HS-5 (cell line): ENCODE measurements around the gene ALDH7A1.
A peak's percentile ranks its signal among the peaks of the same experiment; 100 is the strongest.
"Not testable (repeated sequence)": the region's sequence is repeated elsewhere in the genome, so short reads cannot be mapped to it uniquely, and the experiment has no call there.

ENCODE experiments used
- DNase-seq: peaks from one replicate; pipeline ENCODE4 v3.0.0-alpha.2; 2012; ENCODE audit warnings: low read depth

The ALDH7A1 gene

DNA sequence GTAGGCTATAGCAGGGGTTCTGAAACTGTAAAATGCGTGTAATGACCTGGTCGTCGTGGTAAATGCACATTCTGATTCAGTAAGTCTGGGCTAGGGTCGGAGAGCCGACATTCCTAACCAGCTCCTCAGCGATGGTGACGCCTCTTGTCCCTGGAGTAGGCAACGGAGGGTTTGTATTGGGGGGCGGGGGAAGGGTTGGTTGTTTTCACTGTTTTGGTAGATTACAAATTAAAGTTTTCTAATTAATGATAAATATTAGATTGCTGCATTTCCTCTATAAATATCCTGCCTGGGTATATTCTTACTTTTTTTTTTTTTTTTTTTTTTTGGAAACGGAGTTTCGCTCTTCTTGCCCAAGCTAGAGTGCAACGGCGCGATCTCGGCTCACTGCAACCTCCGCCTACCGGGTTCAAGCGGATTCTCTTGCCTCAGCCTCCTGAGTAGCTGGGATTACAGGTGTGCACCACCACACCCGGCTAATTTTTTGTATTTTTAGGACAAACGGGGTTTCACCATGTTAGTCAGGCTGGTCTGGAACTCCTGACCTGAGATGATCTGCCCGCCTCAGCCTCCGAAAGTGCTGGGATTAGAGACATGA, 566 bp upstream of the ALDH7A1 start:
- no peak for DNase-seq

DNA sequence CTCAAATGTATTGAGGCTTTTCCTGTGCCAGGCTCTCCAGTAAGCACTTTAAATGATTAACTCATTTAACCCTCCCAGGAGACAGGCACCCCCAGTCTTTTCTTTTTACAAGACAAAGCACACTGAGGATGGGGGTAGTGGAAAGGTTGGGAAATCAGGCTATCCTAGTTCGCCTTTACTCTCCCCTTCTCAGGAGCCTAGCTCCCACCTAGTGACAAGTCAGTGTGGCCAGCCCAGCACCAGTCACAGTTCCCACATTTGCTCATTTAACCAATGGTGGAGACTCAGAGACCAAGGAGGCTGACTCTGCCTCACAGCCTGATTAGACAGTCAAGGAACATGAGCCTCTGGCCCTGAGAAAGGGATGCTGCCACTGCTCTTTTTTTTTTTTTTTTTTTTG, 3.5 kb downstream of the ALDH7A1 start:
- DNase-seq = no peak

DNA sequence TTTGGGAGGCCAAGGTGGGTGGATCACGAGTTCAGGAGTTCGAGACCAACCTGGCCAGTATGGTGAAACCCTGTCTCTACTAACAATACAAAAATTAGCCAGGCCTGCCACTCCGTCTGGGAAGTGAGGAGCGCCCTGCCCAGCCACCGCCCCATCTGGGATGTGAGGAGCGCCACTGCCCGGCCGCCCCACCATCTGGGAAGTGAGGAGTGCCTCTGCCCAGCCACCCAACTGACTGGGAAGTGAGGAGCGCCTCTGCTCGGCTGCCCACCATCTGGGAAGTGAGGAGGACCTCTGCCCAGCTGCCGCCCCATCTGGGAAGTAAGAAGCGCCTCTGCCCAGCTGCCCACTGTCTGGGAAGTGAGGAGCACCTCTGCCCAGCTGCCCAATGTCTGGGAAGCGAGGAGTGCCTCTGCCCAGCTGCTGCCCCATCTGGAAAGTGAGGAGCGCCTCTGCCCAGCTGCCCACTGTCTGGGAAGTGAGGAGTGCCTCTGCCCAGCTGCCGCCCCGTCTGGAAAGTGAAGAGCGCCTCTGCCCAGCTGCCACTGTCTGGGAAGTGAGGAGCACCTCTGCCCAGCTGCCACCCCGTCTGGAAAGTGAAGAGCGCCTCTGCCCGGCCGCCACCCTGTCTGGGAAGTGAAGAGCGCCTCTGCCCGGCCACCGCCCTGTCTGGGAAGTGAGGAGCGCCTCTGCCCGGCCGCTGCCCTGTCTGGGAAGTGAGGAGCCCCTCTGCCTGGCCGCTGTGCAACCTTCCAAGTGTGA, 5.3 kb downstream of the ALDH7A1 start:
- no peak for DNase-seq

DNA sequence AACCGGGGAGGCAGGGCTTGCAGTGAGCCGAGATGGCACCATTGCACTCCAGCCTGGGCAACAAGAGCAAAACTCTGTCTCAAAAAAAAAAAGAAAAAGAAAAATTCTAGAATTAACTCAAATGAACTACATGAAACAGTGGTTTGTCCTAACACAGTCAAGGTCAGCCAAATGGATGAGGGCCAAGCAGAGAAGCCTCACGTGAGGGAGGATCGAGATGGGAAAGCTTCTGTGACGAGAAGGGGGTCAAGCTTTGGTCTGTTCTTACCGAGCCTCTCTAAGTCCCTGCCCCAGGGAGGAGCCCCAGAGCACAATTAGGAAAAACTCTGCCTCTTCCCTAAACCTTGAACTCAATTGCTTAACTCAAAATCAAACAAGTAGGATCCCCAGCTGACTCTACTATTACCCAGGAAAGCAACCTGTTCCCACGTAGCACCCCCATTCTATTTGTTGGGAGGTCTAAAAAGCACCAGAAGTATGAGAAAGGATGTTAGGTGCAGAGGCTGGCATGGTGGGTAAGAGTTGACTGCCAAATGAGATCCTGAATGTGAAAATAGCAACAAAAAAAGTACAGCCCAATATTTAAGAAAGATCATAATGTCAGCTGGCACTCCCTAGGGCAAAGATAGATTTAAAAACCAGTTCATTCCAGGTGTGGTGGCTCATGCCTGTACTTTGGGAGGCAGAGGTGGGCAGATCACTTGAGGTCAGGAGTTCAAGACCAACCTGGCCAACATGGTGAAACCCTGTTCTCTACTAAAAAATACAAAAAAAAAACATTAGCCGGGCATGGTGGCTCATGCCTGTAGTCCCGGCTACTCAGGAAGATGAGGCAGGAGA, 7.2 kb downstream of the ALDH7A1 start:
- no peak for DNase-seq

DNA sequence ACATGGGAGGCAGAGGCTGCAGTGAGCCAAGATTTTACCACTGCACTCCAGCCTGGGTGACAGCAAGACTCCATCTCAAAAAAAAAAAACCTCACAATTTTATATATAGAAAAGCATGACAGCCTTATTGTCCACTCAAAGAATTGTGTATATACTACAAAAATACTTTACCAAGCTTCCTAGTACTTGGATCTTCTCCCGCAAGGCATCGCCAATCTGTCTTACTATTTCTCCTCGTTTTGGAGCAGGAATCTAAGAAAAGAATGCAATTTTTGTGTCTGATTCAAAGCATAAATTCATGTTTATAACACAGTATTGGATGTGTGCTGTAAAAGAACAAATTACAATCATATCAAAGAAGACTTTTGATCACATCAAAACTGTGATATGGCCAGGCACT, 11.3 kb downstream of the ALDH7A1 start:
- DNase-seq = no peak

DNA sequence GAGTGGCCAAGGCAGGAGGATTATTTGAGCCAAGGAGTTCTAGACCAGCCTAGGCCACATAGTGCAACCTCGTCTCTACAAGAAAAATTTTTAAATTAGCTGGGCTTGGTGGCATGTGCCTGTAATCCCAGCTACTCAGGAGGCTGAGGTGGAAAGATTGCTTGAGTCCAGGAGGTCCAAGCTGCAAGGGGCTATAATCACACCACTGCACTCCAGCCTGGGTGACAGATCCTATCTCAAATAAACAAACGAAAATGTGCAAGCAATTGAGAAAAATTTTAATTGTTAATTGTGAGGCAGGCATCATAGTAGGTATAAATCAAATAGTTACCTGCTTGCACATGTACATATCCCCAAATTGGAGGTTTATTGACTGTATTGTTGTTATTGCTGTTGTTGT, 15.3 kb downstream of the ALDH7A1 start:
- no peak for DNase-seq

- no peak for DNase-seq
Measured at GRCh38 chr5:126577415-126577814, 17.6 kb downstream of the ALDH7A1 start.

GRCh38 chr5:126576974-126577373, 18.0 kb downstream of the ALDH7A1 start:
- no peak for DNase-seq

GRCh38 chr5:126575644-126576043, 19.4 kb downstream of the ALDH7A1 start:
- no peak for DNase-seq

GRCh38 chr5:126568206-126568755, 26.7 kb downstream of the ALDH7A1 start:
- DNase-seq = no peak

DNA sequence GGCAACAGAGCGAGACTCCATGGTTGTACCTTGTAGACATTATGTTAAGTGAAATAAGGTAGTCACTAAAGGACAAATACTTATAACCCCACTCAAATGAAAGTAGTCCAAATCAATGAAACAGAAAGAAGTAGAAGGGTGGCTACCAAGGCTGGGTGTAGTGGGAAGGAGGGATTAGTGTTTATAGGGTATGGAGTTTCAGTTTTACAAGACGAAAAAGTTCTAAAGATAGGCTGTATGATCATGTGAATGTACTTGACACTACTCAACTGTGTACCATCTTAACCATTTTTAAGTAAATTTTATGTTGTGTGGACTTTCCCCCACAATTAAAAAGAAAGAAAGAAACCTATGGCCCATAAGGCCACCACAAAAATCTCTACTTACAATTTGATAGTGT, 32.2 kb downstream of the ALDH7A1 start:
- DNase-seq = no peak

DNA sequence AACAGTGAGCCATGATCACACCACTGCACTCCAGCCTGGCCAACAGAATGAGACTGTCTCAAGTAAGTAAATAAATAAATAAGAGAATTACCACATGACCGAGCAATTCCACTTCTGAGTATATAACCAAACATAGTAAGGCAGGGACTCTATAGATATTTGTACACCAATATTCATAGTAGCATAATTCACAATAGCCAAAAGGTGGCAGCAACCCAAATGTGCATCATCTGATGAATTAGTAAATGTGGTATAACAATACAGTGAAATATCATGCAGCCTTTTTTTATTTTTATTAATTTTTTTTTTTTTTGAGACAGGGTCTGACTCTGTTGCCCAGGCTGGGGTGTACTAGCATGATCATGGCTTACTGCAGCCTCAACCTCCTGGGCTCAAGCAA, 33.1 kb downstream of the ALDH7A1 start:
- no peak for DNase-seq

- DNase-seq = not testable (repeated sequence)
Measured at GRCh38 chr5:126555101-126555500, 39.9 kb downstream of the ALDH7A1 start.

DNA sequence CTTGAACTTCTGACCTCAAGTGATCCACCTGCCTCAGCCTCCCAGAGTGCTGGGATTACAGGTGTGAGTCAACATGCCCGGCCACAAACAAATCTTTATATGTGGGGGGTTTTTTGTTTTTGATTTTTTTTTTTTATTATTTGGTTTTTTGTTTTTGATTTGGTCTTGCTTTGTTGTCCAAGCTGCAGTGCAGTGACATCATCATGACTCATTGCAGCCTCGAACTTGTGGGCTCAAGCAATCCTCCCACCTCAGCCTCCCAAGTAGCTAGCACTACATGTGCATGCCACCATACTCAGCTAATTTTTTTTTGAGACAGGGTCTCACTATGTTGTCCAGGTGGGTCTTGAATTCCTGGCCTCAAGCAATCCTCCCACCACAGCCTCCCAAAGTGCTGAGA, 42.4 kb downstream of the ALDH7A1 start:
- no peak for DNase-seq

- DNase-seq = peak; percentile 6
Measured at GRCh38 chr5:126544087-126544740, 50.8 kb downstream of the ALDH7A1 start.

GRCh38 chr5:126543660-126544059, 51.4 kb downstream of the ALDH7A1 start:
- DNase-seq = no peak

DNA sequence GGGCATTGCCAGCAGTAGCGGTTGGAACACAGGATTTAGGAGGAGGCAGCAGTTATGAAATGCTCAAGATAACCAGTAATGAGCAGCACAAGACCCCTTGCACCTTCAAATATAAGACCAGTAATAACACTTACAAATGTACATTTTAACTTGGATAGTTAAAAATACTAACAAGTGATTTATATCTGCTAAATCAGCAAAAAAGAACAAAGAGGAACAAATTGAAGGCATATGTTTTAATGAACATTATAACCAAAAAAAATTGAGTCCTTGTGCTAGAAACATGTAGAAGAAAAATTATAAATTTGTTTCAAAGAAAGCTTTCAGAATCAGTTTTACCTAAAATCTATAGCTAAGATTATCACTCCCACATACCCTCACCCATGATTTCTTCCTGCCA, 52.0 kb downstream of the ALDH7A1 start:
- no peak for DNase-seq

GRCh38 chr5:126542441-126542840, 52.6 kb downstream of the ALDH7A1 start:
- no peak for DNase-seq

DNA sequence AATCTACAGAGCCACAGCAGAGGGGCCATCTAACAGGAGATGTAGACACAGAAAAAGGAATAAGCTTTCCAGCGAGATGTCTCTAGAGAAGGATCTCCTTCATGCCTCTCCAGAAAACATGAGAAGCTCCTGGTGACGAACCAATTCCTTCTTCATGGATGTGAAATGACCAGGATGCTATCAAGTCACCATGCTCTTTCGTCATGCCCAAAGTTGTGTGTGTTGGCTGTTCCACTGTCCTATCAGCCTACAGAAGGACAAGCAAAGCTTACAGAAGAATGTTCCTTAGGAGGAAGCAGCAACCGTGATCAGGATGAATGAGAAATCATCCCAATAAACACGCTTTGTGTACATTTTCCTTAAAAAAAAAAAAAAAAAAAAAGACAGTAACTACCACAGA, 54.4 kb downstream of the ALDH7A1 start:
- DNase-seq = no peak

DNA sequence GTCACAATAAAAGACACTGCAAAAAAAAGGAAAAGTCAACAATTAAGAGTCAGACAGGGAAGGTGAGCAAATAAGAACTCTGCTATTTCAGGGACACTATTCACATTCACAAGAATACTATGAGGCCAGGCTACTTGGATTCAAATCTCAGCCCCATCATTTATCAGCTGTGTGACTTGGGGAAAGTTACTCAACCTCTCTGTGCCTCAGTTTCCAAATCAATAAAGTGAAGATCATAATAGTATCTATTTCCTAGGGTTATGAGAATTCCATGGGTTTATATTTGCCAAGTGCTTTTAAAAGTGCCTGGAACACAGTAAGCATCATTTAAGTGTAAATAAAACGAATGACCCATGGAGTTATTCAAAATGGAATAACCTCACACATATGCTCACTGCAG, 56.4 kb downstream of the ALDH7A1 start:
- no peak for DNase-seq

- no peak for DNase-seq
Measured at GRCh38 chr5:126536874-126537273, 58.1 kb downstream of the ALDH7A1 start.

DNA sequence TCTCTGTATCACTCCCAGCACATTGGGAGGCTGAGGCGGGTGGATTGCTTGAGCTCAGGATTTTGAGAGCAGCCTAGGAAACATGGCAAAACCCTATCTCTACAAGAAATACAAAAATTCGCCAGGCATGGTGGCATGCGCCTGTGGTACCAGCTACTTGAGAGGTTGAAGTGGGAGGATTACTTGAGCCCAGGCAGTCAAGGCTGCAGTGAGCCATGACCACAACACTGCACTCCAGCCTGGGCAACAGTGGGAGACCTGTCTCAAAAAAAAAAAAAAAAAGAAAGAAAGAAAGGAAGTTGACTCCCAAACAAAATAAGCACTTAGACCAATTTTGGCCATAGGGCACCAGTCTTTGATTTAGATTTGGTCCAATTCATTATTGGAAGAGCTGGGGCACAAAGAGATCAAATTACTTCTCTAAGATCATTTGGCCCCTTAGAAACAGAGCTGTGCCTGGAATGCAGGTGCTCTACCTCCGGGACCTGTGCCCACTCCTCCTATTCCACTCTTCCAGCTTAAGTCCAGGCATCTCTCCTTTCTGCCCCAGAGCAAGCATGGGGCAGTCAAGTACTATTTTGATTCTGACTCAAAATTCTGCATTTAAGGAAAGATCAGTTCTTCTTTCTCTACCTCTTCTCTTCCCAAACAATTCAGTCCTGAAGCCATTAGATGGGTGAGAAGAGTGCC, 59.0 kb downstream of the ALDH7A1 start:
- DNase-seq = no peak
